Skeletal muscle tissue (tissue), 4 donors: ENCODE data around the gene CYBC1. TPM values are rescaled to one million over a fixed set of nuclear protein-coding genes. Genes with fewer than 3 reads are reported as not detected.

Experiments
- H3K27ac ChIP-seq: one replicate; pipeline ENCODE4 v1.7.0; 2013; ENCODE audit warnings: mild to moderate bottlenecking, low read depth, low read length, inconsistent platforms
- H3K27me3 ChIP-seq, 3 donors: one replicate each; pipeline ENCODE4 v1.7.0; 2013; ENCODE audit warnings: low read length in 3 of 3; ENCODE audit not compliant: control insufficient read depth in 3 of 3, insufficient read depth in 3 of 3
- H3K36me3 ChIP-seq, 3 donors: one replicate each; pipeline ENCODE4 v1.7.0; 2013; ENCODE audit warnings: low read length in 3 of 3; ENCODE audit not compliant: control insufficient read depth in 3 of 3, insufficient read depth in 3 of 3
- H3K4me1 ChIP-seq, 3 donors: one replicate each; pipeline ENCODE4 v1.7.0; 2013; ENCODE audit warnings: low read length in 3 of 3, mild to moderate bottlenecking in 3 of 3; ENCODE audit not compliant: control insufficient read depth in 3 of 3, insufficient read depth in 3 of 3
- H3K4me3 ChIP-seq, 3 donors: one replicate each; pipeline ENCODE4 v1.7.0; 2013; ENCODE audit warnings: low read length in 3 of 3
- H3K9ac ChIP-seq, 3 donors: one replicate each; pipeline ENCODE4 v1.7.0; 2013; ENCODE audit warnings: low read length in 3 of 3, mild to moderate bottlenecking in 3 of 3, moderate library complexity in 2 of 3, low read depth in 1 of 3
- H3K9me3 ChIP-seq, 3 donors: one replicate each; pipeline ENCODE4 v1.7.0; 2013; ENCODE audit warnings: low read length in 3 of 3; ENCODE audit not compliant: control insufficient read depth in 3 of 3
- total RNA-seq: library from RNA; depleted of rRNA; stranded (reverse); fragments of >200 nt; gene quantifications from one replicate; pipeline ENCODE4 v1.2.3, GENCODE V29; 2014
- donor health status: Osteomylitis.

Gene CYBC1
- total RNA-seq, 1 donor from 2014 or later = 15.1 TPM

- H3K9ac ChIP-seq = no peak overlapping the region
- H3K27ac ChIP-seq = no peak overlapping the region
- H3K4me3 ChIP-seq = no peak overlapping the region
Observed at GRCh38 chr17:82424863-82425159, 25.7 kb downstream of the CYBC1 start.

GRCh38 chr17:82424001-82424862 is 26.3 kb downstream of the CYBC1 start:
- Histone ChIP-seq H3K4me1 (peaks cover 1 to 7% (median 2%) of the 10 kb centered on the region in 3 donors), H3K27me3 (no peaks in the 10 kb centered on the region), H3K4me3 (no peak overlapping the region), H3K27ac (no peak overlapping the region), H3K9me3 (peaks cover 0 to 2% (median 0%) of the 10 kb centered on the region in 3 donors), H3K36me3 (peaks cover 11 to 18% (median 17%) of the 10 kb centered on the region in 3 donors), H3K9ac (no peak overlapping the region)

More at GRCh38 chr17:82424863-82425159, 25.7 kb downstream of the CYBC1 start:
- Histone ChIP-seq H3K27me3 (no peaks in the 10 kb centered on the region), H3K36me3 (peaks cover 16 to 23% (median 18%) of the 10 kb centered on the region in 3 donors), H3K4me1 (peaks cover 0 to 3% (median 2%) of the 10 kb centered on the region in 3 donors), H3K9me3 (peaks cover 0 to 2% (median 0%) of the 10 kb centered on the region in 3 donors)

- peaks cover 10 to 17% (median 14%) of the 10 kb centered on the region in 3 donors for H3K36me3 ChIP-seq
- H3K4me3 ChIP-seq = peak overlapping the region in 1 of 3 donors; percentile 85
- H3K27ac ChIP-seq = no peak overlapping the region
- peaks cover 0 to 2% (median 0%) of the 10 kb centered on the region in 3 donors for H3K9me3 ChIP-seq
- H3K9ac ChIP-seq = no peak overlapping the region
- peaks cover 10 to 18% (median 13%) of the 10 kb centered on the region in 3 donors for H3K4me1 ChIP-seq
- no peaks in the 10 kb centered on the region for H3K27me3 ChIP-seq
Observed at GRCh38 chr17:82419540-82419939, 31.0 kb downstream of the CYBC1 start.

GRCh38 chr17:82418001-82418986 is 32.3 kb downstream of the CYBC1 start, which contains the start of the genes HEXD and OGFOD3:
Gene HEXD (plus strand): TSS chr17:82418347. CDS start chr17:82419800, 1,453 bp downstream.
Gene OGFOD3 (minus strand): TSS chr17:82418586. CDS start chr17:82418485, 101 bp downstream.
- H3K27ac ChIP-seq = peak within 1 kb of the TSS; percentile 75
- no peaks in the 10 kb centered on the region for H3K27me3 ChIP-seq
- H3K36me3 ChIP-seq = peaks cover 8 to 17% (median 14%) of the 10 kb centered on the region in 3 donors
- peaks cover 10 to 14% (median 11%) of the 10 kb centered on the region in 3 donors for H3K4me1 ChIP-seq
- peak within 1 kb of the TSS; percentile 77 to 96 (median 84) for H3K9ac ChIP-seq
- peaks cover 0 to 2% (median 0%) of the 10 kb centered on the region in 3 donors for H3K9me3 ChIP-seq
- peak within 1 kb of the TSS; percentile 80 to 88 (median 85) for H3K4me3 ChIP-seq

- Histone ChIP-seq H3K27me3 (no peaks in the 10 kb centered on the region), H3K4me3 (no peak overlapping the region), H3K9me3 (no peaks in the 10 kb centered on the region), H3K36me3 (peaks cover 6 to 14% (median 11%) of the 10 kb centered on the region in 3 donors), H3K27ac (no peak overlapping the region), H3K4me1 (peaks cover 10 to 14% (median 11%) of the 10 kb centered on the region in 3 donors), H3K9ac (no peak overlapping the region)
Observed at GRCh38 chr17:82416771-82417170, 33.8 kb downstream of the CYBC1 start.

- peaks cover 7 to 11% (median 9%) of the 10 kb centered on the region in 3 donors for H3K36me3 ChIP-seq
- no peaks in the 10 kb centered on the region for H3K27me3 ChIP-seq
- H3K27ac ChIP-seq = no peak overlapping the region
- H3K4me1 ChIP-seq = peaks cover 10 to 14% (median 13%) of the 10 kb centered on the region in 3 donors
- H3K9me3 ChIP-seq = no peaks in the 10 kb centered on the region
- no peak overlapping the region for H3K4me3 ChIP-seq
- H3K9ac ChIP-seq = no peak overlapping the region
Observed at GRCh38 chr17:82416264-82416663, 34.3 kb downstream of the CYBC1 start.

GRCh38 chr17:82415786-82416185 is 34.8 kb downstream of the CYBC1 start:
- Histone ChIP-seq H3K9me3 (no peaks in the 10 kb centered on the region), H3K27me3 (no peaks in the 10 kb centered on the region), H3K4me3 (no peak overlapping the region), H3K4me1 (peaks cover 10 to 14% (median 13%) of the 10 kb centered on the region in 3 donors), H3K27ac (no peak overlapping the region), H3K36me3 (peaks cover 7 to 8% (median 8%) of the 10 kb centered on the region in 3 donors), H3K9ac (no peak overlapping the region)

- Histone ChIP-seq H3K27me3 (no peaks in the 10 kb centered on the region), H3K9me3 (no peaks in the 10 kb centered on the region), H3K36me3 (peaks cover 5 to 8% (median 5%) of the 10 kb centered on the region in 3 donors), H3K9ac (no peak overlapping the region), H3K27ac (no peak overlapping the region), H3K4me1 (peaks cover 10 to 14% (median 13%) of the 10 kb centered on the region in 3 donors), H3K4me3 (no peak overlapping the region)
Observed at GRCh38 chr17:82415336-82415735, 35.2 kb downstream of the CYBC1 start.

- Histone ChIP-seq H3K4me3 (no peak overlapping the region), H3K9me3 (no peaks in the 10 kb centered on the region), H3K9ac (no peak overlapping the region), H3K27me3 (no peaks in the 10 kb centered on the region), H3K4me1 (peaks cover 10 to 14% (median 13%) of the 10 kb centered on the region in 3 donors), H3K27ac (no peak overlapping the region), H3K36me3 (peaks cover 2 to 6% (median 5%) of the 10 kb centered on the region in 3 donors)
Observed at GRCh38 chr17:82414548-82415281, 35.8 kb downstream of the CYBC1 start.
